Immature natural killer cell (primary cell): ENCODE results near the gene PTPRE. TPM values are rescaled to one million over a fixed set of nuclear protein-coding genes. Genes with fewer than 3 reads are reported as not detected.

ENCODE experiments used
- DNase-seq, 3 donors: peaks; one replicate each; pipeline ENCODE4 v3.0.0; 2022; ENCODE audit warnings: mixed read lengths in 1 of 3
- H3K27ac Mint-ChIP-seq, 6 donors: one replicate each; pipeline ENCODE4 v1.8.0; 2020; ENCODE audit warnings: mixed read lengths in 6 of 6, mild to moderate bottlenecking in 5 of 6, inconsistent platforms in 4 of 6, moderate library complexity in 3 of 6
- H3K27me3 Mint-ChIP-seq, 3 donors: one replicate each; pipeline ENCODE4 v1.8.0; 2020 to 2021; ENCODE audit warnings: low read depth in 3 of 3, mild to moderate bottlenecking in 3 of 3, mixed read lengths in 3 of 3, moderate library complexity in 3 of 3, inconsistent platforms in 1 of 3
- H3K36me3 Mint-ChIP-seq, 3 donors: one replicate each; pipeline ENCODE4 v1.8.0; 2020; ENCODE audit warnings: mixed read lengths in 3 of 3, inconsistent platforms in 2 of 3, mild to moderate bottlenecking in 2 of 3
- H3K4me1 Mint-ChIP-seq, 2 donors: one replicate each; pipeline ENCODE4 v1.8.0; 2020; ENCODE audit warnings: inconsistent platforms in 2 of 2, mild to moderate bottlenecking in 2 of 2, mixed read lengths in 2 of 2, moderate library complexity in 1 of 2
- H3K4me3 Mint-ChIP-seq, 5 donors: one replicate each; pipeline ENCODE4 v1.8.0; 2020; ENCODE audit warnings: mild to moderate bottlenecking in 5 of 5, mixed read lengths in 5 of 5, inconsistent platforms in 3 of 5, moderate library complexity in 3 of 5
- H3K9me3 Mint-ChIP-seq, 6 donors: one replicate each; pipeline ENCODE4 v1.8.0; 2020; ENCODE audit warnings: mild to moderate bottlenecking in 6 of 6, mixed read lengths in 6 of 6, inconsistent platforms in 4 of 6, moderate library complexity in 3 of 6
- polyA plus RNA-seq, 3 donors: library from polyadenylated mRNA; unstranded; fragments of 300-500 nt; fragmentation: Illumina TruSeq; gene quantifications; one replicate each; pipeline ENCODE4 v1.2.3, GENCODE V29; 2021

Gene PTPRE
- polyA plus RNA-seq, 3 donors from 2014 or later: 35.7 to 73.1 (median 40.3) TPM

DNA sequence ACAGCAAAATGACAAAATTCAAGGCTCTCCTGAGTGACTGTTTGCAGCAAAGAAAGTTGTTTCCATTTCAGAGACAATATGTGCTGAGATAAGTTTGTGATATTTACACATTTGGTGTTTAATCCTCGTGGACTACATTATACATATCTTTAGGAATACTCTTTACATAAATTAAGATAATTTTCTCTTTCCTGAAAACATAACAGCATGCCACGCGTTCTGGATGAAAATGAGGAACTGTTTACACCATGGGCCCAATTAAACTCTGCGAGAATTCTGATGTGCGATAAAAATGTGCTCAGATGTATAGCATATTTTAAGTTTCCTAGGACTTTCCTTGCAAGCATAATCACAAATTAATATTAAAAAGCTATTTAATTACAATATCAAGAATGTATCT lies 26.4 kb downstream of the PTPRE start:
- no peak for DNase-seq

DNA sequence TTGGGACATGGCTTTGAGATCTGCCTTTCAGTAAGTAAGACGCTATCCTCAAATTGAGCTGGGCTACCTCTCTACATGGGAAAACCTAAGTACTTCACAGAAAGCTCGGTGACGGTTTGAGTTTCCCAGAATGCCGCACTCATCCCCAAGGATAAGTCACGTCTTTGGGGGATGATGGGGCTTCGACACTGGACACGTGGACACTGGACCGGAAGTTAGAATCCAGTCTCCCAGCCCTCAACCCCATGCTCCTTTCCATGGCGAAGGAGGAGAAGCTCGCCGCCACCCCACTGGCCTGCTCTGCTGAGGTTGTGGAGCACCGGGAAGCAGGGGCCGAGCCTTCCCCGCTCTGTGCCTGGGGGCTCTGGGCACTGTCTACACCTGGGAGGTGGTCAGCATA lies 27.5 kb downstream of the PTPRE start:
- no peak overlapping the region for H3K4me3 Mint-ChIP-seq
- no peaks in the 10 kb centered on the region for H3K4me1 Mint-ChIP-seq
- DNase-seq: no peak
- no peaks in the 10 kb centered on the region for H3K9me3 Mint-ChIP-seq
- no peaks in the 10 kb centered on the region for H3K36me3 Mint-ChIP-seq
- H3K27ac Mint-ChIP-seq: no peak overlapping the region
- H3K27me3 Mint-ChIP-seq: peaks cover 2 to 10% (median 7%) of the 10 kb centered on the region in 3 donors

More for the DNA sequence above, 26.4 kb downstream of the PTPRE start:
- H3K4me3 Mint-ChIP-seq: no peak overlapping the region
- peaks cover 2 to 10% (median 7%) of the 10 kb centered on the region in 3 donors for H3K27me3 Mint-ChIP-seq
- no peaks in the 10 kb centered on the region for H3K4me1 Mint-ChIP-seq
- no peak overlapping the region for H3K27ac Mint-ChIP-seq
- H3K9me3 Mint-ChIP-seq: no peaks in the 10 kb centered on the region
- H3K36me3 Mint-ChIP-seq: no peaks in the 10 kb centered on the region

DNA sequence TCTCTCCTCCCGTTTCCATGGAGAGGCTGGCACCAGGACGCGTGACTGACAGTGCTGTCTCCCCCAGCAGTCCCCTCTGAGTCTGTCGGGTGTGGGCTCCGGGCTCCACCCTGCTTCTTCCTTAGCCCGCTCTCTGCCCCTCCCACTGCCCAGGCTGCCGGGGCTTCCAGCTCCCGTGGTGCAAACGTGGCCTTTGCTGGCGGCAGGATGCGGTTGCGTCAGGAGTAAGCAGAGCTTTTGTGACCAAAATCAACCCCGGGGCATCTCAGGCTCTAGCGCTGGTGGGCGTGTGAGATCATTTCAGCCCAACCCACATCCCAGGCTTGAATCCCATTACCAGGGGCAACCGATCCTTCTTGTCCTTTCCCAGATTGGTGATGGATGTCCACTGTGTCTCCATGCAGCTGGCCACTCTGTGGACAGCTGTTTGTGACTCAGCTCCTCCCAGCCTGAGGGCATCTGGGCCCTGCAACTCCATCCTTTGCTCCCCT lies 28.2 kb downstream of the PTPRE start:
- H3K36me3 Mint-ChIP-seq: no peaks in the 10 kb centered on the region
- H3K27ac Mint-ChIP-seq: no peak overlapping the region
- H3K4me3 Mint-ChIP-seq: no peak overlapping the region
- no peaks in the 10 kb centered on the region for H3K4me1 Mint-ChIP-seq
- no peak for DNase-seq
- no peaks in the 10 kb centered on the region for H3K9me3 Mint-ChIP-seq
- peaks cover 2 to 10% (median 10%) of the 10 kb centered on the region in 3 donors for H3K27me3 Mint-ChIP-seq

DNA sequence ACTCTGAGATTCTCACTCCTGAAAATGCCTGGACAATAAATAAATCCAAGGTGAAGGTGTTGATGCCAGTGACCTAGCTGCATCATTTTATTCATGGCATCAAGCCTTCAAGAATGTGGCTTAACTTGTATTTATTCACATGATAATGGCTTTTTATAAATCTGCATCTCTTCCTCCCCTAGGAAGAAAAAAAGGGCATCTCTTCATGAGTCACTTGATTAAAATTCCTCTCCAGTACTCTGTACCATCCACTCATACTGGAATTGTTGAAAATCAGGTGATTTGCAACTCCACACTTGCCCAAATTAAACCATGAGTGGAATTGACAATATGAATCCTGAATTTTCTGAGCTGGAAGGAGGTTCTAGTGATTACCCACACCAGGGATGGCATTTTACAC lies 30.2 kb downstream of the PTPRE start:
- H3K27me3 Mint-ChIP-seq: peaks cover 4 to 11% (median 10%) of the 10 kb centered on the region in 3 donors
- H3K9me3 Mint-ChIP-seq: no peaks in the 10 kb centered on the region
- no peak overlapping the region for H3K27ac Mint-ChIP-seq
- no peaks in the 10 kb centered on the region for H3K4me1 Mint-ChIP-seq
- H3K36me3 Mint-ChIP-seq: no peaks in the 10 kb centered on the region
- no peak overlapping the region for H3K4me3 Mint-ChIP-seq
- DNase-seq: no peak

DNA sequence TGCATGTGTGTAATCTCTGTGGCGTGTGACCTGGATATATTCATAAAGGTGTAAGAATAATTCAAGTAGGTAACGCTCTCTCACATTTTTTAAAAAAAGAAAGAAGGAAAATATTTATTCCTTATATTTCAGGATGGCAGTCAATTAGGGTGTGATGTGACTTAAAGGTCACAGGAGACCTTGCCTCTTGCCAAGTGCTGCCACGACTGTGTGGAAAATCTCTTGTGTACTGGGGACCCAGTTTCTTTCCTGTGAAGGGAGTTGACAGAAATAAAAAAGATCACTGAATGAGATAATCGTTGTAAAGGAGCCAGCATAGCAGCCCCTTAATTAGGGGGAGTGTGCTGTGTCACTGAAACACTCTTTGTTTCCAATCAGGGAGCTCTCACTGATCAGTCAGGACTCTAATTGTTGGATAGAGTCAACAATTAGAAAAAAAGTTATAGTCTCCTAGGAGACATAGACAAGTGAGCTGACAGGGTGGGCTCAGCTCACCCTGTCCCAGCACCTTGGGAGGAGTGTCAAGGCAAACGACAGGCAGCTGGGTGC lies 31.1 kb downstream of the PTPRE start:
- peaks cover 4 to 12% (median 11%) of the 10 kb centered on the region in 3 donors for H3K27me3 Mint-ChIP-seq
- H3K27ac Mint-ChIP-seq: no peak overlapping the region
- H3K4me3 Mint-ChIP-seq: no peak overlapping the region

DNA sequence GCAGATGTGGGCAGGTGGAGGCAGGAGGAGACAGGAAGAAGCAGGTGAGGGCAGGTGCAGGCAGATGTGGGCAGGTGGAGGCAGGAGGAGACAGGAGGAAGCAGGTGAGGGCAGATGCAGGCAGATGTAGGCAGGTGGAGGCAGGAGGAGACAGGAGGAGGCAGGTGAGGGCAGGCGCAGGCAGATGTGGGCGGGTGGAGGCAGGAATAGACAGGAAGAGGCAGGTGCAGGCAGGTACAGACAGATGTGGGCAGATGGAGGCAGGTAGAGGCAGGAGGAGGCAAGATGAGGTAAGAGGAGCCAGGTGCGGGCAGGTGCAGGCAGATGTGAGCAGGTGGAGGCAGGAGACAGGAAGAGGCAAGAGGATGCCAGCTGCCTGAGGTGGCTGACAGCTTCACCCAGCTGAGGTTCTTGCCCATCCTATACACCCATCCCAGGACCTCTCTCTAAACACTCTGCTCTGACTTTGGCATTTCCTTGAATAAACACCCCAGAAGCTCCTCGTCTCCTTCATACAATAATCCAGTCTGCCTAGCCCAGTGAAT lies 33.0 kb downstream of the PTPRE start:
- DNase-seq: no peak
- H3K4me1 Mint-ChIP-seq: no peaks in the 10 kb centered on the region
- H3K4me3 Mint-ChIP-seq: no peak overlapping the region
- no peak overlapping the region for H3K27ac Mint-ChIP-seq
- H3K27me3 Mint-ChIP-seq: peaks cover 1 to 9% (median 8%) of the 10 kb centered on the region in 3 donors
- H3K36me3 Mint-ChIP-seq: no peaks in the 10 kb centered on the region
- H3K9me3 Mint-ChIP-seq: no peaks in the 10 kb centered on the region

More for the DNA sequence above, 31.1 kb downstream of the PTPRE start:
- Mint-ChIP-seq H3K36me3 (no peaks in the 10 kb centered on the region), H3K9me3 (no peaks in the 10 kb centered on the region), H3K4me1 (no peaks in the 10 kb centered on the region)
- no peak for DNase-seq

DNA sequence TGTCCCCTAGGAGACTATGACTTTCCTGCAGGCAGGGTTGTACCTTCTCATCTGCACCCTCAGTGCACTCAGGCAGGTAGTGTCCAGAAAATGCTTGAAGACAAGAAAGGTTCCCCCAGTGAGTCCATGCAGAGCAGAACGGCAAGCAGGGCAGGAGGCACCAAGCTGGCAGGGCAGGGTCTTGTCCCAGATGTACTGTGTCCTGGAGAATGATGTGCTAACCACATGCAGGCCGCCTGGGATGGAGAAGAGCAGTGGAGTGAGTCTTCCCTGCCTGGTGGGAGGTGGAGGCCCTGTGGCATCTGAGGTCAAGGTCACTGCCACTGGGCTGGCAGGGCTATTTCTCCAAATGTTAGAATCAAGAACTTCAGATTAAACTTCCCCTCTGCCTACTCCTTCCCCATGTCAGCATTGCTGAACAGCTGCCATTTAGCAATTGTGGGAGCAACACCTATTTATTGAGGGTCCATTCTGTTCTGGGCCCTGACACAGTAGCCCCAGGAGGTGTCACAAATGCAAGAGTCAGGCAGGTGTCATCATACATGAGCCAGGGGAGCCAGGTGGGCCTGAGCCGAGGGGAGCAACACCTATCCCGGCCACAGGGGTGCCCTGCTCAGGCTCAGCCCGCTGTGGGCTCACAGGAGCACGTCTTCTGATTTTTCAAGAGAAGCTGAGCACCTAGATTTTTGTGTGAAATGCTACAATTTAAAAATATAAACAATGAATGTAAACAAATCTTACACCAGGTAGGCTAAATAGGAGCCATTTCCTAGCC lies 34.1 kb downstream of the PTPRE start:
- no peak overlapping the region for H3K4me3 Mint-ChIP-seq
- no peaks in the 10 kb centered on the region for H3K9me3 Mint-ChIP-seq
- H3K27ac Mint-ChIP-seq: no peak overlapping the region
- H3K36me3 Mint-ChIP-seq: no peaks in the 10 kb centered on the region
- H3K27me3 Mint-ChIP-seq: peaks cover 1 to 6% (median 6%) of the 10 kb centered on the region in 3 donors
- H3K4me1 Mint-ChIP-seq: no peaks in the 10 kb centered on the region
- no peak for DNase-seq

DNA sequence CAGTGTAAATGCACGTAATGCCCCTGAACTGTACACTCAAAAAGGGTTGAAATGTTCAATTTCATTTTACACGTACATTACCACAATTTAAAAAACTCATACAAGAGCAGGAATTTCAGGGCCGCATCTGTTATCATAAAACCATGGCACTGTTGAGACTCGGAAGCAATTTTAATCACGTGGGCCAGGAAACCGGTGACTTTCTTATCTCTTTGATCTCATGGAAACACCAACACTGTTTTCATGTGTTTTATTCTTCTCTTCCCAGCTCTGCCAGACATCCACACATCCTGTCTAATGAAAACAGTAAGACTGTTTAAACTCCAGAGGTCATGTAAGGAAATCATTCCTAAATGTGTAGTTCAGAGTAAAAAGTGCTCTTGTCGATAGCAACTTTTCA lies 35.9 kb downstream of the PTPRE start:
- no peak overlapping the region for H3K27ac Mint-ChIP-seq
- no peak overlapping the region for H3K4me3 Mint-ChIP-seq
- no peaks in the 10 kb centered on the region for H3K36me3 Mint-ChIP-seq
- H3K27me3 Mint-ChIP-seq: peaks cover 1 to 9% (median 6%) of the 10 kb centered on the region in 3 donors
- H3K9me3 Mint-ChIP-seq: no peaks in the 10 kb centered on the region
- H3K4me1 Mint-ChIP-seq: no peaks in the 10 kb centered on the region
- no peak for DNase-seq

DNA sequence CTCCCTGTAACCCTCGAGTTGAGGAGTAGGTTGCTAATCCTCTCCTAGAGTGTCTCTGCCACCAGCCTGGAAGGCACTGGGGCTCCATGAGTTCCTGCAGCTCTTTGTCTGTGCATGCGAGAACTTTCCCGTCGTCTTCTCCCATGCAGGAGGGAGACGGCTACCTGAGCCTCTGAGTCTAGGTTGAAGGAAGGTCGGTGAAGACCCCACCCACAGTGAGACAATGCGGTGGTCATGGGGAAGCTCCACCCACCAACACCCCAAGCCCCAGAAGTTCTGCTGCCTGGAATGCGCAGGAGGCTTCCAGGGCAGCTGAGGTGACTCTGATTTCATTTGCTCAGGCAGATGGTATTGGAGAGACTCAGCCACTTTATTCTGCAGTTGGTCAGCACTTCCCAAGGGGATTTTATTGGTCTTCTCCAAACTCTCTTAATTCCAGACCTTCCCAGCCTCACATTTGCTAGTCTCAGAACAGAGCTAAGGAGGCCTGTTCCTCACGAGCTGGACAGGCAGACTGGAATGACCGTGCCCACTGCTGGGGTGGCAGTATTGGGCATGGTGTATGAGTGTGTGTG lies 36.5 kb downstream of the PTPRE start:
- no peak for DNase-seq
- Mint-ChIP-seq H3K36me3 (no peaks in the 10 kb centered on the region), H3K27me3 (peaks cover 1 to 8% (median 6%) of the 10 kb centered on the region in 3 donors), H3K9me3 (no peaks in the 10 kb centered on the region), H3K27ac (no peak overlapping the region), H3K4me3 (no peak overlapping the region), H3K4me1 (no peaks in the 10 kb centered on the region)

DNA sequence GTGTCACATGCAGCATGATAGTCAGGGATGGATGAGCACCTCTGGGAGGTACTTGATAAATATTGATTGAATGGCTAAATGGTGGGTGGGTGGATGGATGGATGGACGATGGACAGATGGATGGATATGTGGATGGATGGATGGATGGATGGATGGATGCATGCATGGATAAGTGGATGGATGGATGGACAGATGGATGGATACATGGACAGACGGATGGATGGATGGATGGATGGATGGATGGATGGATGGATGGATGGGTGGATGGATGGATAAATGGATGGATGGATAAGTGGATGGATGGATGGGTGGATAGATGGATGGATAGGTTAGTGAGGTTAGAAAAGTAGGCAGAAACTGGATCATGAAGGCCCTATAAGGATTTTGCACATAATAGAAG lies 37.4 kb downstream of the PTPRE start:
- no peak overlapping the region for H3K27ac Mint-ChIP-seq

DNA sequence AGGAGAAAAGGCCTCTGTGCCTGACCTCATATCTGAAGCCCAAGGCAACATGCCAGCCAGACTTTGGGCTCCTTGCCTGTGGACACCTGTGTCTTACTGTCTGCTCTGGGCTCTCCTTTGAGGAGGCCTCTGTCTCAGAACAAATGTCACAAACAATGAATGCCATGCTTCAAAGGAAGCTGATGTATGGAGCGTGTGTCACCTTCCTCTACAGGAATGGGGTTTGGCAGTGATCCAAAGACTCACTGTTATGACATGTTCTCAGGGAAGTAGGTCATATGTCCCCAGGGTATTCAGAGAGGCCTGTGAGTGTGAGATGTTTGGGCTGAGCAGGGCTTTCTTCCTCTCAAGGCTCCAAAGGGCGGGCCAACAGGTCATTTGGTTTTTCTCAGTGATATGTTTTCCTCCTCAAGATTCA lies 38.4 kb downstream of the PTPRE start:
- peaks cover 1 to 8% (median 2%) of the 10 kb centered on the region in 3 donors for H3K27me3 Mint-ChIP-seq
- H3K4me1 Mint-ChIP-seq: no peaks in the 10 kb centered on the region
- no peaks in the 10 kb centered on the region for H3K36me3 Mint-ChIP-seq
- no peak overlapping the region for H3K27ac Mint-ChIP-seq
- no peak overlapping the region for H3K4me3 Mint-ChIP-seq
- H3K9me3 Mint-ChIP-seq: no peaks in the 10 kb centered on the region
- no peak for DNase-seq

More for the DNA sequence above, 37.4 kb downstream of the PTPRE start:
- H3K27me3 Mint-ChIP-seq: peaks cover 1 to 8% (median 6%) of the 10 kb centered on the region in 3 donors
- no peak overlapping the region for H3K4me3 Mint-ChIP-seq
- no peaks in the 10 kb centered on the region for H3K36me3 Mint-ChIP-seq
- H3K4me1 Mint-ChIP-seq: no peaks in the 10 kb centered on the region
- no peaks in the 10 kb centered on the region for H3K9me3 Mint-ChIP-seq
- DNase-seq: no peak

DNA sequence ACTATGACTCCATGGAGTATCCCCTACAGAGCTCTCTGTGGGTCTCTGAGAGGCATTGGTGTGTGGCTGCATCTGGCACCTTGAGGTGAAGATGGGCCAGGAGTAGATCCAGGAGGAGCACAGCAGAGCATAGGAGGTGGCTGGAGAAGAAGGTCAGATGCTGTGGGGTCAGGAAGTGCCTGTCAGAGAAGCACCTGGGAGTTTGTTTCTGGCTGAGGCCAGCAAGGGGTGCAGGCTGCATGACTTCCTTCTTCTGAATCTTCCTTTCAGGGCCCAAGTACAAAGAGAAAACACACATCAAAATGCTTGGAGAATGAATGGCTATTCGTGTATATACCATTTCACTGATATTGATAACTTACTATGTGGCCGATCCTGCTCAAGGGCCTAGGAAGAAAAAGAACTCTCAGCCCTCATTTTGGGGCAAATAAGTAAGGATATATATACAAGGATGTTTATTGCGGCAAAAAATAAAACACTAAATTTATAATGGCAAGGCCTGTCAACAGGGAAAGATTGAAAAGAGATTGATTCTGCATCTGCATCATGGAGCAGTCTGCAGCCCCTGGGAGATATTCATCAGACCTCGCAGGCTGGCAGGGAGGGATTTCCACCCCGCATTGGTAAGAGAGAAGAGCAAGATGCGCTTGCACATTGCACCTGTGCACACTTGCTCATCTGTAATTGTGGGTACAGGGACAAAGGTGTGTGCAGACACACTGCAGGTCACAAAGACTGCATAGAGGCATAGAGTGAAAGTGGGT lies 39.2 kb downstream of the PTPRE start:
- Mint-ChIP-seq H3K36me3 (no peaks in the 10 kb centered on the region), H3K4me1 (no peaks in the 10 kb centered on the region), H3K27me3 (peaks cover 1 to 7% (median 2%) of the 10 kb centered on the region in 3 donors), H3K4me3 (no peak overlapping the region), H3K27ac (no peak overlapping the region), H3K9me3 (no peaks in the 10 kb centered on the region)
- DNase-seq: no peak

DNA sequence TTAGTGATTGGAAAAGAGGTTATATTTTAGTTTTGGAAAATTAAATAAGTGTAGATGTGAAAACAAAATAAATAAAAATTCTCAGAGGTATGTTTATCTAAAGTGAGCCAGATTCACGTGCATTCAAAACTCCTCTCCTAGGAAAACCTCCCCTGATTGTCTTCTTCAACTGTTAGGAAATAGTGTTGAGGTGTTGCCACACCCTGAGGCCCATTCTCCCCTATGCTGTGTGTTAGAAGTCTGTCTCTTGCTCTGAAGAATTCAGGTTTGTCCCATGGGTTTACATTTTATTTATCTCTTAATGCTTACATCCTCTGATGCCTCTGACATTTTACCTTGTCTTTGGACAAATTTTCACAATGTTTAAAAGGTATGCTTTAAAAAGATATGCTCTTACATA lies 40.3 kb downstream of the PTPRE start:
- no peaks in the 10 kb centered on the region for H3K4me1 Mint-ChIP-seq
- H3K4me3 Mint-ChIP-seq: no peak overlapping the region
- H3K9me3 Mint-ChIP-seq: no peaks in the 10 kb centered on the region
- DNase-seq: no peak
- H3K36me3 Mint-ChIP-seq: no peaks in the 10 kb centered on the region
- H3K27me3 Mint-ChIP-seq: peaks cover 0 to 4% (median 2%) of the 10 kb centered on the region in 3 donors
- no peak overlapping the region for H3K27ac Mint-ChIP-seq
